GM12865 (cell line): Measurements from ENCODE around the gene FAM171A1.
A peak's percentile ranks its signal among the peaks of the same experiment; 100 is the strongest.

Experiments used
- DNase-seq: peaks from one replicate; pipeline ENCODE4 v3.0.0; 2010; ENCODE audit warnings: low read depth
- H3K4me3 ChIP-seq: 2 replicates; pipeline ENCODE4 v1.5.1; 2011; ENCODE audit warnings: mild to moderate bottlenecking, low read depth, low read length, control low read depth
- TF ChIP-seq, protein P1 (sequence below): IDR thresholded peaks from 2 replicates; pipeline ENCODE4 v1.5.1; 2011; ENCODE audit warnings: low read length, control low read depth, low read depth, inconsistent platforms; ENCODE audit not compliant: insufficient read depth; ENCODE audit errors: missing control alignments

FAM171A1 gene

DNA sequence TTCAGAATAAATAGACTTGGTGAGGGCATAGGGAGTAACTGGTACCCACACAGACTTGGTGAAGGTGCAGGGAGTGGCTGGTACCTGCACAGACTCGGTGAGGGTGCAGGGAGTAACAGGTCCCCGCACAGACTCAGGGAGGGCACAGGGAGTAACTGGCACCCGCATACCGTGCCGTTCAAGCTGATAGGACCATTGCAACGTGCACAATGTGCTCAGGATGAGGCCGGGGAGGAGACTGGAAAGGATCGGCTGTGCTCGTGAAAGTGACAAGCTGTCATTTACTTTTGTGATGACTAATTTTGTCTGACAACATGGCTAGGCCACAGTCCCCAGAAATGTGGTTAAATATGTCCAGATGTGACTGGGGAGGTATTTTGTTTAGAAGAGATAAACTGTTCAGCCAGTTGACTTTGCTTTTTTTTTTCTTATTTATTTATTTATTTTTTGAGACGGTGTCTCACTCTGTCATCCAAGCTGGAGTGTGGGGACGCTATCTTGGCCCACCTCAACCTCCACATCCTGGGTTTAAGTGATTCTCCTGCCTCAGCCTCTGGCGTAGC is 126.4 kb downstream of the FAM171A1 start:
- DNase-seq: peak; percentile 56
- H3K4me3 ChIP-seq: no peak overlapping the region
- TF ChIP-seq, protein P1, sequence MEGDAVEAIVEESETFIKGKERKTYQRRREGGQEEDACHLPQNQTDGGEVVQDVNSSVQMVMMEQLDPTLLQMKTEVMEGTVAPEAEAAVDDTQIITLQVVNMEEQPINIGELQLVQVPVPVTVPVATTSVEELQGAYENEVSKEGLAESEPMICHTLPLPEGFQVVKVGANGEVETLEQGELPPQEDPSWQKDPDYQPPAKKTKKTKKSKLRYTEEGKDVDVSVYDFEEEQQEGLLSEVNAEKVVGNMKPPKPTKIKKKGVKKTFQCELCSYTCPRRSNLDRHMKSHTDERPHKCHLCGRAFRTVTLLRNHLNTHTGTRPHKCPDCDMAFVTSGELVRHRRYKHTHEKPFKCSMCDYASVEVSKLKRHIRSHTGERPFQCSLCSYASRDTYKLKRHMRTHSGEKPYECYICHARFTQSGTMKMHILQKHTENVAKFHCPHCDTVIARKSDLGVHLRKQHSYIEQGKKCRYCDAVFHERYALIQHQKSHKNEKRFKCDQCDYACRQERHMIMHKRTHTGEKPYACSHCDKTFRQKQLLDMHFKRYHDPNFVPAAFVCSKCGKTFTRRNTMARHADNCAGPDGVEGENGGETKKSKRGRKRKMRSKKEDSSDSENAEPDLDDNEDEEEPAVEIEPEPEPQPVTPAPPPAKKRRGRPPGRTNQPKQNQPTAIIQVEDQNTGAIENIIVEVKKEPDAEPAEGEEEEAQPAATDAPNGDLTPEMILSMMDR: no peak

DNA sequence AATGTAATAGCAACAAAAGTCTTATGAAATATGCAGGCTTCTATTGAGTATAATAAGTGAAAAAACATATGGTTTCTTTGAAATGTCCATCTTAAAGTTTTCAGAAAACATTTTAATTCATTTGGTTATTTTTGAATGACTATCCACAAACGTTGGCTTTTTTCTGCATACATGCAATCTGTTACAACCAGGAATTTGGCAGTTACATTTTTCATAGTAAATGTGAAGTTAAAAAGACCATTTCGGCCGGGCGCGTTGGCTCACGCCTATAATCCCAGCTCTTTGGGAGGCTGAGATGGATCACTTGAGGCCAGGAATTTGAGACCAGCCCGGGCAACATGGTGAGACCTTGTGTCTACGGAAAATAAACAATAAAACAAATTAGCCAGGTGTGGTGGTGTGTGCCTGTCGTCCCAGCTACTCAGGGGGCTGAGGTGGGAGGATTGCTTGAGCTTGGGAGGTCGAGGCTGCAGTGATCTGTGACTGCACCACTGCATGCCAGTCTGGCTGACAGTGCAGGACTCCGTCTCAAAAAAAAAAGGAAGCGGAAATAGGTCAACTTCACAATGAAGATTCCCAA is 128.7 kb downstream of the FAM171A1 start:
- TF ChIP-seq, protein P1: no peak
- no peak overlapping the region for H3K4me3 ChIP-seq
- DNase-seq: no peak

DNA sequence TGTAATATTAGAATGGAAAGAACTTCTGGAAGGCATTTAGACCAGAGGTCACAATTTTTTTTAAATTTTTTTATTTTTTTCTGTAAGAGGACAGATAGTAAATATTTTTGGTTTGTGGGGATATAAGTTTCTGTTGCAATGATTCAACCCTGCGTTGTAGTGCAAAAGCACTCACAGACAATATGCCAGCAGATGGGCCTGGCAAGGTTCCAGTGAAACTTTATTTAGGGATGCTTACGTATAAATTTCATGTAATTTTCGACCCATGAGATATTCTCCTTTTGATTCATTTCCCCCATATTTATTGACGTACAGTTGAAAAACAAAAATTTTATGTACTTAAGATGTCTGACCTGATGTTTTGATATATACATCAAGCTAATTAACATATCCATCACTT is 129.8 kb downstream of the FAM171A1 start:
- H3K4me3 ChIP-seq: no peak overlapping the region
- TF ChIP-seq, protein P1: no peak
- no peak for DNase-seq

DNA sequence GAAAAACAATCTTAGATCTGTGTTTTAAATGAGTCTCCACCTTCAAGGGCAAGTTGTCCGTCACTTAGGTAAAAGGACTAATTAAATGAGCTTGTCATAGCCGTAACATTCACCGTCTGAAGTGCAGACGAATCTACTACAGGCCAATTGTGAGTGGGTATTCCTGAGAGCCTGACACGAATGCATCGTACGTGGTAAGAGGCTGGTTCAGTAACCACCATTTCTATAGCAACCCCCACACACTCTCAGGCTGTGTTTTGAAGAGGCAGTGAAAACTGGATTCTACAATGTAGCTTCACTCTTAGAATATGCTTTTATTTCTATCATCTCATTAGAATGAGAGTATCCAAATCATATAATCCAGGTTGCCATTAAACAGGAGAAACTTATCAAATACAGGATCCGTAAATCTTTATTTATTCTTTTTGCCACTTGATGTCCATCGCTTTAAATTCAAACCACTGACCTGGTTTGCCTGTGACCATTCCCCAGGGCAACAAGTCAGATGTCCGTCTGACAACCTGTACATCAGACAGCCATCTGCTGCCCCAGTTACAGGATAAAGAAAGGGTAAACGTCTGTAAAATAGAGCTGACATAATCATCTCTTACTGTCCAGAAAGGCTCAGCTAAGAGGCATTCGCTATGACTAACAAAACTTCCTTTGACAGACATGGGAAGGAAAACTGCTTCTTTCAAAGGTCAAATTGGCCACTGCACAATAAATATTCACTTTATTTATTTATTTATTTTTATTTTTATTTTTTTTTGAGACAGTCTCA is 132.3 kb downstream of the FAM171A1 start:
- no peak overlapping the region for H3K4me3 ChIP-seq
- TF ChIP-seq, protein P1: no peak
- no peak for DNase-seq

DNA sequence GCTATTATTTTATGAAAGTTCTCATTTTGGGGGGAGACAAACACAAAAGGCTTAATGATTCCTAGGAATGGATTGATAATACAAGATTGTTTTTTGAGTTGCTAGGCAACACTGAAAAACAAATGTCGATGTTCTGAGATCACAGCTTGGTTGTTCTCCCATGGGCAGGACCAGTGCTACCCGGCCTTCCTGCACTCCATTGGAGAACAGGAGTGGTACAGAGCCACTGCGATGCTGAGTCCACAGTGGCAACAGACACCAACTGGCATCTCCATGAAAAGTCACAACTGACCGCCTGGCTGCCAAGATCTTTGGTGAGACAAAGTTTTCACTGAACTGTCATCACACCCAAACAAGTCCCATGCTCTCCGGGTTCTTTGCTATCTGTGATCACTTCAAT is 133.7 kb downstream of the FAM171A1 start:
- TF ChIP-seq, protein P1: no peak
- H3K4me3 ChIP-seq: no peak overlapping the region
- no peak for DNase-seq

DNA sequence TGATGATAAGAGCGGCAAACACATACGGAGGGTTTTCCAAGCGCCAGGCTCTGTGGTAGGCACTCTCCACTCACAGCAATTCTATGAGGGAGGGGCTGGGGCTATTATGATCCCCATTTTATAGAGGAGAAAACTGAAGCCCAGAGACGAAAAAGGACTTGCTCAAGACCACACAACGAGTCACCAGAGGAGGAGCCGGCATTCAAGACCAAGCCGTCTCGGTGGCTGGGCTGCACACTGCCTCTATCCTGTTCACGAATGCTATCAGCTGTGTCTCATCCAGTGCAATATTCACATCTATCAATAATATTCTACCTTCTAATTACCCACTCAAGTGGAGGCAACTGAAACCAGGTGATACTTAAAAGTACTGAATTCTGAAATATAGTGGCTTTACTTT is 134.7 kb downstream of the FAM171A1 start:
- H3K4me3 ChIP-seq: no peak overlapping the region
- TF ChIP-seq, protein P1: no peak
- no peak for DNase-seq
